ENCODE results near the gene COL4A2.

The COL4A2 gene

GRCh38 chr13:110533771-110534670, 226.9 kb downstream of the COL4A2 start:
- DNase-seq (ENCODE audit: low spot score) = no peak

- DNase-seq (ENCODE audit: low spot score) = no peak
Measured at GRCh38 chr13:110535526-110535925, 228.4 kb downstream of the COL4A2 start.

GRCh38 chr13:110536006-110536693, 229.1 kb downstream of the COL4A2 start:
- DNase-seq (ENCODE audit: low spot score) = peak; percentile 8

- no peak for DNase-seq (ENCODE audit: low spot score)
Measured at GRCh38 chr13:110538632-110539031, 231.5 kb downstream of the COL4A2 start.

GRCh38 chr13:110539894-110540293, 232.8 kb downstream of the COL4A2 start:
- no peak for DNase-seq (ENCODE audit: low spot score)

- DNase-seq (ENCODE audit: low spot score) = no peak
Measured at GRCh38 chr13:110540871-110541525, 233.9 kb downstream of the COL4A2 start.

GRCh38 chr13:110541526-110541920, 234.4 kb downstream of the COL4A2 start:
- no peak for DNase-seq (ENCODE audit: low spot score)

GRCh38 chr13:110542169-110542796, 235.2 kb downstream of the COL4A2 start:
- no peak for DNase-seq (ENCODE audit: low spot score)

GRCh38 chr13:110546378-110546777, 239.3 kb downstream of the COL4A2 start:
- DNase-seq (ENCODE audit: low spot score) = no peak

GRCh38 chr13:110546926-110547325, 239.8 kb downstream of the COL4A2 start:
- no peak for DNase-seq (ENCODE audit: low spot score)

- DNase-seq (ENCODE audit: low spot score) = no peak
Measured at GRCh38 chr13:110548891-110549794, 242.1 kb downstream of the COL4A2 start.

GRCh38 chr13:110549795-110550160, 242.7 kb downstream of the COL4A2 start:
- no peak for DNase-seq (ENCODE audit: low spot score)

- DNase-seq (ENCODE audit: low spot score) = no peak
Measured at GRCh38 chr13:110551284-110551683, 244.2 kb downstream of the COL4A2 start.

- no peak for DNase-seq (ENCODE audit: low spot score)
Measured at GRCh38 chr13:110552767-110553166, 245.7 kb downstream of the COL4A2 start.

- DNase-seq (ENCODE audit: low spot score) = no peak
Measured at GRCh38 chr13:110553417-110553816, 246.3 kb downstream of the COL4A2 start.

- DNase-seq (ENCODE audit: low spot score) = no peak
Measured at GRCh38 chr13:110554227-110554836, 247.2 kb downstream of the COL4A2 start.

- no peak for DNase-seq (ENCODE audit: low spot score)
Measured at GRCh38 chr13:110554946-110555345, 247.9 kb downstream of the COL4A2 start.

- no peak for DNase-seq (ENCODE audit: low spot score)
Measured at GRCh38 chr13:110555601-110556223, 248.6 kb downstream of the COL4A2 start.

GRCh38 chr13:110556224-110556606, 249.1 kb downstream of the COL4A2 start:
- no peak for DNase-seq (ENCODE audit: low spot score)

- no peak for DNase-seq (ENCODE audit: low spot score)
Measured at GRCh38 chr13:110557082-110557481, 250.0 kb downstream of the COL4A2 start.

All from CD4-positive, alpha-beta T cell treated with Interleukin-15 for 4 hours (primary cell).